Measurements from ENCODE around the gene PHF11. TPM values are rescaled to one million over a fixed set of nuclear protein-coding genes. Genes with fewer than 3 reads are reported as not detected.

Gene PHF11
- polyA plus RNA-seq, 3 donors from 2014 or later: 67.1 to 79.2 (median 70.6) TPM

DNA sequence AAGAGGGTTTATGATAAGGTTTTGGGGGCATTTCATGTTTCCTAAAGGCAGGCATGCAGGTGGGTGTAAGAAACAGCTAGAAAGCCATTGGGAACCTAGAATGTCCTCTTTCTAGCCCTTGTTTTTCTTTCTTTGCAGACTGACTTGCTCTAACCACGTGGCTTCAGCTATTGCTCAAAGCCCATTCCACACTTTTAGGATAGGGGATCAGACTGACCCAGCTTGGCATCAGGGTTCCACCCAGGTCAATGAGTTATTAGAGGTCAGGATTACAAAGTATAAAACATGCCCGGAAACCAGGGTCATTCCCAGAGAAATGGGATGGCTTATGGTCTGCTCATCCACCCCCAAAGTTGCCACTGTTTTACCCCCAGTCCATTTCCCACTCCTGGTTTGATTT is 16.8 kb downstream of the PHF11 start:
- Mint-ChIP-seq H3K4me1 (peaks cover 12 to 29% of the 10 kb centered on the region in 2 donors), H3K27me3 (ENCODE audit: low read depth in 3 of 3) (no peaks in the 10 kb centered on the region), H3K36me3 (peaks cover 17 to 52% (median 38%) of the 10 kb centered on the region in 3 donors), H3K27ac (peak overlapping the region in 2 of 6 donors; percentile 5 to 64), H3K9me3 (no peaks in the 10 kb centered on the region), H3K4me3 (no peak overlapping the region)
- no peak for DNase-seq

DNA sequence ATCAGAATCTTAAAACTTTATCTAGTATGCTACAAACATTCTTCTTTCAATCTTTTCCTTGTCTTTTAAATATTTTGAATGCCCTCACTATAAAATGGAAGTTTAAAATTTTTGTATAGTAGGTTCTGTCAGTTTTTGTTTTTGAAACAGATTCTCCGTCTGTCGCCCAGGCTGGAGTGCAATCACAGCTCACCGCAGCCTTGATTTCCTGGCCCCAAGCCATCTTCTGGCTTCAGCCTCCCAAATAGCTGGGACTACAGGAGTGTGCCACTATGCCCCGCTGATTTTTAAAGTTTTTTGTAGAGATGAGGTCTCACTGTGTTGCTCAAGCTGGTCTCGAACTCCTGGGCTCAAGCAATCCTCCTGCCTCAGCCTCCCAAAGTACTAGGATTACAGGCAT is 20.7 kb downstream of the PHF11 start:
- Mint-ChIP-seq H3K9me3 (no peaks in the 10 kb centered on the region), H3K36me3 (peaks cover 25 to 57% (median 46%) of the 10 kb centered on the region in 3 donors), H3K4me3 (no peak overlapping the region), H3K27me3 (ENCODE audit: low read depth in 3 of 3) (peaks cover 0 to 3% (median 0%) of the 10 kb centered on the region in 3 donors), H3K27ac (peak overlapping the region in 1 of 6 donors; percentile 24), H3K4me1 (peaks cover 6 to 9% of the 10 kb centered on the region in 2 donors)
- DNase-seq: no peak

DNA sequence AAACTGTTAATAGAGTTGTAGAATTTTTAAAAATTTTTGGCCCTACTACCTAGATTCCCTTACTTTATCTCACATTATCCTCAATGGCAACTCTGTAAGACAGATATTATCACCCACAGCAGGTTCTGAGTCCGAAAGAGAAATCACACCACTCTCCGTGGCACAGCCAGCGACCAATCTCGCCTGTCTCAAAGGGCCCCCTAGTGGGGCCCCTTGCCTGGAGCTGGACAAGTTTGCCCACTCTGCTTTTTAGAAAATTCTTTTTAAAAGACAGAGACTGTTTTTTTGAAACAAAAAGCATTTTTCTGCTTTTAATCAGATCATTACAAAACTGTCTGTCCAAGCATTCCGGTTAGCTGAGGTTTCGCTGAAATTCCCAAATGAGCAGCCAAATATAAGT is 21.7 kb downstream of the PHF11 start:
- peak overlapping the region in 1 of 6 donors; percentile 62 for H3K27ac Mint-ChIP-seq
- no peak overlapping the region for H3K4me3 Mint-ChIP-seq
- peaks cover 1 to 6% of the 10 kb centered on the region in 2 donors for H3K4me1 Mint-ChIP-seq
- no peak for DNase-seq
- peaks cover 22 to 49% (median 46%) of the 10 kb centered on the region in 3 donors for H3K36me3 Mint-ChIP-seq
- H3K27me3 Mint-ChIP-seq (ENCODE audit: low read depth in 3 of 3): peaks cover 0 to 3% (median 0%) of the 10 kb centered on the region in 3 donors
- H3K9me3 Mint-ChIP-seq: no peaks in the 10 kb centered on the region

DNA sequence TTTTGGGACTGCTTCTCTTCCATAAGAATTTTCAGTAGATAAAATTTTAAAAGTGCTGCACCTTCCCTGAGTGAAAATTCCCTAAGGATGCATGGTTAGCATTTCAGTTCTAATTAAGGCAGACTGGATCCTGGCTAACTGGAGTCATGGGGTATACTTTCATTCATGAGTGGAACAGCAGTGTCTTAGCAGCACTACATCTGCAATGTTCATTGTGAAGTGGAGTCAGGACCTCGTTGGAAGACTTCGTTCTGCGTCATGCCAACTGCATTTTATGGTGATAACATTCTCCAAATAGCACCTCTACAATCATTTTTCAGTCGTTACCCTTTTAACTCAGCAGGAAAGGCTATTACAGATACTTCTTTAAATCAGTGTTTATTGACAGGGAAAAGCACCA is 25.5 kb downstream of the PHF11 start:
- Mint-ChIP-seq H3K9me3 (no peaks in the 10 kb centered on the region), H3K27me3 (ENCODE audit: low read depth in 3 of 3) (peaks cover 0 to 3% (median 0%) of the 10 kb centered on the region in 3 donors), H3K4me3 (no peak overlapping the region), H3K27ac (peak overlapping the region in 1 of 6 donors; percentile 60), H3K4me1 (peaks cover 0 to 2% of the 10 kb centered on the region in 2 donors), H3K36me3 (peaks cover 17 to 35% (median 33%) of the 10 kb centered on the region in 3 donors)
- no peak for DNase-seq

DNA sequence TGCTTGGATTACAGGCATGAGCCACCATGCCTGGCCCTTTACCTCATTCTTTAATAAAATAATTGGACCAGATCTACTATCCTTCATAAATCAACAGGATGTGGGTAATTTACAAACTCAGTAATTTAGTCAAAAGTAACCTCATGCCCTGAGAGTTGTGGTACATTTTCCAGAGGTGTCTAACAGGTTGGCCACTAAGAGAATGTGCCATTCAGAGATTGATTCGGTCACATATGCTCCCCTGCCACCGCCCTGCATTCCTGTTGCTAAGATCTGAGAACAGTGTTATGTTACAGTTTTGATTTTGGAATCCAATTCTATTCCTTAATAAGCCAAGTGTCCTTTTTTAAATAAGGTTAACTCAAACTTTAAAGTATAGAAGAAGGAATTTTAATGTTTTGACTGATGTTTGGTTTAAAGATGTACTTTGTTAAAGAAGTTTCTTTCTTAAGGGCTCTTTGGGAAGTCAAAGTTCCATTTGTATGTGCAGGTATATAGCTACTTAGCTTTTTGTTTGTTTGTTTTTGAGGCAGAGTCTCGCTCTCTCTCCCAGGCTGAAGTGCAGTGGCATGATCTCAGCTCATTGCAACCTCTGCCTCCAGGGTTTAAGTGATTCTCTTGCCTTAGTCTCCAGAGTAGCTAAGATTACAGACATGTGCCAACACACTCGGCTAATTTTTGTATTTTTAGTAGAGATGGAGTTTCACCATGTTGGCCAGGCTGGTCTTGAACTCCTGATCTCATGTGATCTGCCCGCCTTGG is 29.2 kb downstream of the PHF11 start:
- peak overlapping the region in 2 of 6 donors; percentile 34 to 40 for H3K27ac Mint-ChIP-seq
- H3K36me3 Mint-ChIP-seq: peaks cover 11 to 29% (median 22%) of the 10 kb centered on the region in 3 donors

DNA sequence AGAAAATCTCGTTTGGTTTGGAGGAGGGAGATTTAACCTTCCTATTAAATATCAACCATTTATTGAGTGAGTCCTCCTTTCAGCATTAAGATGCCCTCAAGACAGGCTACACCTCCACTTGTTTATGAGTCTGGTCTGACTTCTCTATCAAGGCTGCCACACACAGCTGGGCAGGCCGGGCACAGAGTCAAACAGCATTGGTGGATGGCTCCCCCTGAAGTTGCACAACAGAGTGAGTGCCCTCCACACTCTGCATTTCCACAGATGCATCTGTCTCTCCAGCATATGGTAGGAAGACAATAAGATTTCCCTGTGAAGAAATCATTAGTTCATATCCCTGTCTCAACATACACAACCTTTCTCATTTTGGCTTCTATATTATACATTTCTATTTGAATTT is 31.4 kb downstream of the PHF11 start:
- H3K9me3 Mint-ChIP-seq: no peaks in the 10 kb centered on the region
- DNase-seq: no peak
- peaks cover 6 to 17% of the 10 kb centered on the region in 2 donors for H3K4me1 Mint-ChIP-seq
- H3K4me3 Mint-ChIP-seq: no peak overlapping the region
- H3K27ac Mint-ChIP-seq: peak overlapping the region in 5 of 6 donors; percentile 20 to 60 (median 40)
- H3K27me3 Mint-ChIP-seq (ENCODE audit: low read depth in 3 of 3): no peaks in the 10 kb centered on the region
- H3K36me3 Mint-ChIP-seq: peaks cover 11 to 28% (median 18%) of the 10 kb centered on the region in 3 donors

More for the DNA sequence above, 29.2 kb downstream of the PHF11 start:
- H3K4me3 Mint-ChIP-seq: no peak overlapping the region
- DNase-seq: no peak
- H3K27me3 Mint-ChIP-seq (ENCODE audit: low read depth in 3 of 3): peaks cover 0 to 1% (median 0%) of the 10 kb centered on the region in 3 donors
- no peaks in the 10 kb centered on the region for H3K9me3 Mint-ChIP-seq
- H3K4me1 Mint-ChIP-seq: no peaks in the 10 kb centered on the region

DNA sequence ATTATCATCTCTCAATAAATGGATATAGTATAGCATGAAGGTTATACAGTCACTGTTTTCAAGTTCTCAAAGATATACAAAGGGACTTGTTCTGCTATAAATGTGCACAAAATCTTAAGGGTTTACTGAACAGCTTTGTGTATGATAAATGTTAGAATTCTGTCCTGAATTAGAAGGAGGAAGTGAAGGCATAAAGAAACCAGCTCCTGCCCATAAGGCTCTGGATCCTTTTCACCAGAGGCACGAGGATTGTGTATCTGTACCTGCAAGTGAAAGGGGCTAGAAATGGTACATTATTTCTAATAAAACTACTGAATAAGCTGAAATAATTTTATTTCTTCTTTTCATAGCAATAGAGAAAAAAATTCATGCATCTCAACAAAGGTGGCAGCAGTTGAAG is 32.4 kb downstream of the PHF11 start:
- H3K27ac Mint-ChIP-seq: peak overlapping the region in 4 of 6 donors; percentile 21 to 72 (median 62)
- no peak overlapping the region for H3K4me3 Mint-ChIP-seq
- no peaks in the 10 kb centered on the region for H3K27me3 Mint-ChIP-seq (ENCODE audit: low read depth in 3 of 3)
- peaks cover 12 to 28% (median 15%) of the 10 kb centered on the region in 3 donors for H3K36me3 Mint-ChIP-seq
- H3K9me3 Mint-ChIP-seq: no peaks in the 10 kb centered on the region
- DNase-seq: no peak
- peaks cover 8 to 17% of the 10 kb centered on the region in 2 donors for H3K4me1 Mint-ChIP-seq

DNA sequence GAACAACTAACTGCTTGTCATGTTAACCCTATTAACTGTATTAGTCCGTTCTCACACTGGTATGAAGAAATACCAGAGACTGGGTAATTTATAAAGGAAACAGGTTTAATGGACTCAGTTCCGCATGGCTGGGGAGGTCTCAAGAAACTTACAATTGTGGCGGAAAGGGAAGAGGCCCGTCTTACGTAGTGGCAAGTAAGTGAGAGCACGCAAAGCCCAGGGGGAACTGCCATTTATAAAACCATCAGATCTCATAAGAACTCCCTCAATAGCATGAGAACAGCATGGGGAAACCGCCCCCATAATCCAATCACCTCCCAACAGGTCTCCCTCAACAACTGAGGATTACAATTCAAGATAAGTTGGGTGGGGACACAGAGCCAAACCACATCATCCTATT is 34.7 kb downstream of the PHF11 start:
- Mint-ChIP-seq H3K27me3 (ENCODE audit: low read depth in 3 of 3) (no peaks in the 10 kb centered on the region), H3K27ac (peak overlapping the region in 5 of 6 donors; percentile 13 to 80 (median 55)), H3K4me3 (no peak overlapping the region), H3K9me3 (no peaks in the 10 kb centered on the region), H3K36me3 (peaks cover 18 to 25% (median 19%) of the 10 kb centered on the region in 3 donors), H3K4me1 (peaks cover 8 to 17% of the 10 kb centered on the region in 2 donors)
- DNase-seq: no peak

DNA sequence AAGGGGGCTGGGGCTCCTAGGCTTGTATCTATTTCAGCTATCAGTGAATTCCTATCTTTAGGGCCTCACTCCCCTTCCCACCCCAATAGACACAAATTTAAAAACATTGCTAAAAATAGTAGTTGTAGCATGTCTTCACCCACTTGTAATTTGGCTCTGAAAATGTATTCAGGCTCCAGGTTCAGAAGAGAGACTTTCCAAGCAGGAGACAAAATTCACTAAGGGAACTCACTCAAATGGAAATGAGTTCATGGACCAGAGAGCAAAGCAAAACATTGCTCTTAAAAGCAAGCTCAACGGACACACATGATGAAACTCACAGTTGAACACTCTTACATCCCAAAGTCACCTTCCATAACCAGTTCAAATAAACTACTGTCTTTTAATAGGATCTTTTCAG is 36.8 kb downstream of the PHF11 start:
- DNase-seq: no peak
- no peak overlapping the region for H3K4me3 Mint-ChIP-seq
- H3K9me3 Mint-ChIP-seq: no peaks in the 10 kb centered on the region
- H3K27ac Mint-ChIP-seq: peak overlapping the region in 1 of 6 donors; percentile 28
- H3K4me1 Mint-ChIP-seq: peaks cover 8 to 17% of the 10 kb centered on the region in 2 donors
- peaks cover 21 to 27% (median 27%) of the 10 kb centered on the region in 3 donors for H3K36me3 Mint-ChIP-seq
- no peaks in the 10 kb centered on the region for H3K27me3 Mint-ChIP-seq (ENCODE audit: low read depth in 3 of 3)

DNA sequence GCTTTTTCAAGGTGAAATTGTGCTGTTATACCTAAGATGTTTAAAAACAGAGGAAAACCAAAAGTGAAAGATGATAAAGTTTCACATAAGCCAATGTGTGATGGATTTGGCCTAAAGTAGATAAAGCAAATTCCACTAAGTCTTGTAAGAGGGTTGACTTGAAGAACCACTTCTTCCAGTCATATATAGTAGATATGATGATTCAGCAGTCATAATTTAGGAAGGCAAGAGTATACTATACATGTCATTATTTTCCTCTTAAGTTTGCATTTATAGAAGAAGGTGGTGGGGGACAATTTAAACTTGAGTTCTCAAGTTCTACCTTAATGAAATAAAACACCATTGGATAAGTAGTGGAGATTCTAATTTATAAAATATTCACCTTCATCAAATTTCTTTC is 37.3 kb downstream of the PHF11 start:
- Mint-ChIP-seq H3K27ac (no peak overlapping the region), H3K9me3 (no peaks in the 10 kb centered on the region), H3K4me1 (peaks cover 8 to 17% of the 10 kb centered on the region in 2 donors), H3K27me3 (ENCODE audit: low read depth in 3 of 3) (no peaks in the 10 kb centered on the region), H3K36me3 (peaks cover 25 to 31% (median 31%) of the 10 kb centered on the region in 3 donors), H3K4me3 (no peak overlapping the region)
- DNase-seq: no peak

DNA sequence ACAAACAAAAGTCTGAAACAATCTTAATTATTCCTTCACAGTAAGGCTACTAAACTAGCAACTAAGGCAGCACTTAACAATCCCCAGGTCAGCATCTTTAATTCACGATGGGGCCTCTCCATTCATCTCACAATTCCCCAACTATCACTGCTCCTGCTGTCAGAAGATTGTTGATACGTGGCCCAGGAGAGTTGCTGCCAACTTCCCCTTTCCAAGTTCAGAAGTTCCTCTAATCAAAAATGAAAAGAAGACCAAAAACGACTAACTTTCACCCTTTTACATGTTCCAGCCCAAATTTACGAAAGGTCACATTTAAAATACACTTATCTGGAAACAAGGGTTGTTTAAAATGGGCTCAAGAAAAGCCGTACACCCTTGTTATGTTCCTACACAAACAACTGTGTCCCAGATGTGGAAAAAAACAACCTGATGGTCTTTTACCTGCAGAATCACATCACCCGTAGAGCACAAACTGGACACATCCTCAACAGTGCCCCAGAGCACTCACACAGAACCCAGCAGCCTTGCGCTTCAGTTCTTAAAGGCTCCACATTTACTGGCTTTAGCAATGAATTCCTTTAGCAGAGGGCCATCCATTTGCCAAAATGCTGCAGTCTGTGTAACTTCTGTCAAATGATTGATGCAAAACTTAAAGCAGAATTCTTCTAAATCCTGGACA is 38.0 kb downstream of the PHF11 start:
- H3K27me3 Mint-ChIP-seq (ENCODE audit: low read depth in 3 of 3): no peaks in the 10 kb centered on the region
- H3K4me3 Mint-ChIP-seq: no peak overlapping the region
- H3K27ac Mint-ChIP-seq: peak overlapping the region in 1 of 6 donors; percentile 6

DNA sequence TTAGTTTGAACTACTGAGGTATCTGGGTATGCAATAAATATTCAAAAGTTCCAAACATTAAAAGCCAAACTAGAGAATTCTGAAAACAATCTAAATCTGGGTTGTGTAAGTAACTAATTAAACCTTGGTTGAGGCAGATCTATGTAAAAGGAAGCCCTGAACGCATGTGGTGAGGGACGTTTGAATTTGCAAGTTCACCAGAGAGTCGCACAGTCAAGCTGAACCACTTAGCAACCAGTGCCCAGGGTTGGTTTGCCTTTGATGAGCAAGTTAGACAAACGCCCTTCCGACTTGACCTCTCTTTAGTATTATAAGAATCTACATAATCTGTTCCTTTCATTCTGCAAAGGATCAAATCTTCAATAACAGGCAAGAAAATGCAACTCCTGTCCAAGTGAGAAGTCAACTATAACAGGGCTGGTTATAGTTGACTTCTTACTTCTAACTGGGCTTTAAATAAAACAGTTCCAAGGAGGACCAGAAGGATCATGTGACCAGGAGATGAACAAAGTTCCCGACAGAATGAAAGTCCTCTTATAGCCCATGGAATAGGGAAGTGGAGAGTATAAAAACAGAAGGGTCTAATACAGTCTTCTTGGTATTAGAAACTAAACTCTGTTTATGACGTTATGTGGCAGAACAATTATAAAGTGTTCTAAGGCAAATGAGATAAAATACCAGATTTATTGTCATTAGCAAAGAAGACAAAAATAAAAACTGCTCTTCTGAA is 40.6 kb downstream of the PHF11 start:
- Mint-ChIP-seq H3K4me1 (peaks cover 2 to 14% of the 10 kb centered on the region in 2 donors), H3K36me3 (peaks cover 34 to 40% (median 37%) of the 10 kb centered on the region in 3 donors), H3K27ac (no peak overlapping the region), H3K27me3 (ENCODE audit: low read depth in 3 of 3) (no peaks in the 10 kb centered on the region), H3K9me3 (no peaks in the 10 kb centered on the region), H3K4me3 (no peak overlapping the region)
- DNase-seq: no peak

More for the DNA sequence above, 38.0 kb downstream of the PHF11 start:
- H3K9me3 Mint-ChIP-seq: no peaks in the 10 kb centered on the region
- H3K4me1 Mint-ChIP-seq: peaks cover 8 to 17% of the 10 kb centered on the region in 2 donors
- DNase-seq: no peak
- H3K36me3 Mint-ChIP-seq: peaks cover 27 to 31% (median 31%) of the 10 kb centered on the region in 3 donors

DNA sequence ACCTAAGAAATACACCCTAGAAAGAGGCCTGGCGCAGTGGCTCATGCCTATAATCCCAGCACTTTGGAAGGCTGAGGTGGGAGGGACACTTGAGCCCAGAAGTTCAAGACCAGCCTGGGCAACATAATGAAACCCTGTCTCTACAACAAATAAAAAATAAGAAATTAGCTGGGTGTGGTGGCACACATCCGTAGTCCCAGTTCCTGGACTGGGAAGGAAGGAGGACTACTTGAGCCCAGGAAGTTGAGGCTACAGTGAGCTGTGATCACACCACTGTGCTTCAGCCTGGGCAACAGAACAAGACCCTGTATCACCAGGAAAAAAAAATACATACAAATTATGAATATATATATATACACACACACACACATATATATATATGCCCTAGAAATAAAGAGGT is 42.7 kb downstream of the PHF11 start:
- no peak overlapping the region for H3K27ac Mint-ChIP-seq
- peaks cover 0 to 1% (median 0%) of the 10 kb centered on the region in 3 donors for H3K27me3 Mint-ChIP-seq (ENCODE audit: low read depth in 3 of 3)
- no peak for DNase-seq

More for the DNA sequence above, 42.7 kb downstream of the PHF11 start:
- Mint-ChIP-seq H3K9me3 (no peaks in the 10 kb centered on the region), H3K4me3 (no peak overlapping the region), H3K4me1 (peaks cover 0 to 9% of the 10 kb centered on the region in 2 donors), H3K36me3 (peaks cover 33 to 48% (median 38%) of the 10 kb centered on the region in 3 donors)

Data from immature natural killer cell (primary cell).